ENCODE data around the gene RAD9A. TPM values are rescaled to one million over a fixed set of nuclear protein-coding genes. Genes with fewer than 3 reads are reported as not detected.

RAD9A gene
- total and polyA plus RNA-seq, 4 donors = 14.1 to 35.9 (median 21.2) TPM

GRCh38 chr11:67416416-67417335, 24.9 kb downstream of the RAD9A start:
- Histone ChIP-seq H3K4me3 (no peak overlapping the region), H3K27ac (ENCODE audit: low read depth in 1 of 2, low read length in 1 of 2) (peak overlapping the region; percentile 26 to 36), H3K4me1 (ENCODE audit: control insufficient read depth in 5 of 5, insufficient read depth in 5 of 5, low read length in 5 of 5) (peaks cover 0 to 41% (median 18%) of the 10 kb centered on the region in 5 donors), H3K9ac (ENCODE audit: insufficient read depth in 1 of 2, low read length in 2 of 2) (no peak overlapping the region), H3K27me3 (ENCODE audit: control insufficient read depth in 3 of 3, insufficient read depth in 3 of 3, low read length in 2 of 3) (peaks cover 0 to 3% (median 2%) of the 10 kb centered on the region in 3 donors), H3K9me3 (ENCODE audit: control insufficient read depth in 4 of 4, insufficient read depth in 3 of 4, low read length in 3 of 4) (peaks cover 0 to 2% (median 0%) of the 10 kb centered on the region in 4 donors), H3K36me3 (ENCODE audit: control insufficient read depth in 4 of 4, insufficient read depth in 4 of 4, low read length in 4 of 4) (no peaks in the 10 kb centered on the region)
- DNase-seq (peak; percentile 58 to 78 (median 64)), ATAC-seq (ENCODE audit: insufficient read depth, low FRiP score) (no peak)
- TF ChIP-seq CTCF (IDR thresholded peaks at IDR 0.05; ENCODE audit: control extremely low read depth, extremely low read depth) = no peak
- WGBS, 2 donors = 48 to 54% methylated on average over 21 of the region's 21 CpGs

- no peak for TF ChIP-seq CTCF (IDR thresholded peaks at IDR 0.05; ENCODE audit: control extremely low read depth, extremely low read depth)
- no peaks in the 10 kb centered on the region for H3K36me3 ChIP-seq (ENCODE audit: control insufficient read depth in 4 of 4, insufficient read depth in 4 of 4, low read length in 4 of 4)
- peaks cover 0 to 3% (median 2%) of the 10 kb centered on the region in 3 donors for H3K27me3 ChIP-seq (ENCODE audit: control insufficient read depth in 3 of 3, insufficient read depth in 3 of 3, low read length in 2 of 3)
- H3K9me3 ChIP-seq (ENCODE audit: control insufficient read depth in 4 of 4, insufficient read depth in 3 of 4, low read length in 3 of 4) = peaks cover 0 to 2% (median 0%) of the 10 kb centered on the region in 4 donors
- WGBS, 2 donors = 82 to 91% methylated on average over 10 to 12 of the region's 12 CpGs
- DNase-seq (no peak), ATAC-seq (ENCODE audit: insufficient read depth, low FRiP score) (no peak)
- peak overlapping the region; percentile 26 to 36 for H3K27ac ChIP-seq (ENCODE audit: low read depth in 1 of 2, low read length in 1 of 2)
- H3K4me3 ChIP-seq = no peak overlapping the region
- H3K9ac ChIP-seq (ENCODE audit: insufficient read depth in 1 of 2, low read length in 2 of 2) = no peak overlapping the region
- H3K4me1 ChIP-seq (ENCODE audit: control insufficient read depth in 5 of 5, insufficient read depth in 5 of 5, low read length in 5 of 5) = peaks cover 0 to 41% (median 18%) of the 10 kb centered on the region in 5 donors
Measured at GRCh38 chr11:67417425-67417824, 25.6 kb downstream of the RAD9A start.

GRCh38 chr11:67418476-67419281, 26.9 kb downstream of the RAD9A start:
- H3K9ac ChIP-seq (ENCODE audit: insufficient read depth in 1 of 2, low read length in 2 of 2) = no peak overlapping the region
- H3K27ac ChIP-seq (ENCODE audit: low read depth in 1 of 2, low read length in 1 of 2) = peak overlapping the region in 1 of 2 donors; percentile 67
- no peak for DNase-seq
- peaks cover 0 to 2% (median 0%) of the 10 kb centered on the region in 3 donors for H3K27me3 ChIP-seq (ENCODE audit: control insufficient read depth in 3 of 3, insufficient read depth in 3 of 3, low read length in 2 of 3)
- H3K4me3 ChIP-seq = no peak overlapping the region
- H3K36me3 ChIP-seq (ENCODE audit: control insufficient read depth in 4 of 4, insufficient read depth in 4 of 4, low read length in 4 of 4) = no peaks in the 10 kb centered on the region
- TF ChIP-seq CTCF (IDR thresholded peaks at IDR 0.05; ENCODE audit: control extremely low read depth, extremely low read depth) = no peak
- H3K9me3 ChIP-seq (ENCODE audit: control insufficient read depth in 4 of 4, insufficient read depth in 3 of 4, low read length in 3 of 4) = peaks cover 0 to 2% (median 0%) of the 10 kb centered on the region in 4 donors
- WGBS, 2 donors = 45 to 59% methylated on average over 26 of the region's 26 CpGs
- ATAC-seq (ENCODE audit: insufficient read depth, low FRiP score) = no peak
- peaks cover 0 to 41% (median 18%) of the 10 kb centered on the region in 5 donors for H3K4me1 ChIP-seq (ENCODE audit: control insufficient read depth in 5 of 5, insufficient read depth in 5 of 5, low read length in 5 of 5)

All from lung (tissue), 12 donors.